ENCODE data around the gene SQSTM1.
"Not testable (repeated sequence)": the region's sequence is repeated elsewhere in the genome, so short reads cannot be mapped to it uniquely, and the experiment has no call there.

Gene SQSTM1

GRCh38 chr5:179820483-179821297 is at the start of gene SQSTM1:
Gene SQSTM1 (plus strand): TSS chr5:179820905. CDS start chr5:179820937, 32 bp downstream.
- DNase-seq, result peak; percentile 72

GRCh38 chr5:179771311-179771895 is 49.3 kb upstream of the SQSTM1 start:
- no peak for DNase-seq

GRCh38 chr5:179772351-179772750 is 48.4 kb upstream of the SQSTM1 start:
- DNase-seq, result no peak

GRCh38 chr5:179773686-179774040 is 47.0 kb upstream of the SQSTM1 start:
- no peak for DNase-seq

- DNase-seq, result no peak
Measured at GRCh38 chr5:179774442-179774841, 46.3 kb upstream of the SQSTM1 start.

DNA sequence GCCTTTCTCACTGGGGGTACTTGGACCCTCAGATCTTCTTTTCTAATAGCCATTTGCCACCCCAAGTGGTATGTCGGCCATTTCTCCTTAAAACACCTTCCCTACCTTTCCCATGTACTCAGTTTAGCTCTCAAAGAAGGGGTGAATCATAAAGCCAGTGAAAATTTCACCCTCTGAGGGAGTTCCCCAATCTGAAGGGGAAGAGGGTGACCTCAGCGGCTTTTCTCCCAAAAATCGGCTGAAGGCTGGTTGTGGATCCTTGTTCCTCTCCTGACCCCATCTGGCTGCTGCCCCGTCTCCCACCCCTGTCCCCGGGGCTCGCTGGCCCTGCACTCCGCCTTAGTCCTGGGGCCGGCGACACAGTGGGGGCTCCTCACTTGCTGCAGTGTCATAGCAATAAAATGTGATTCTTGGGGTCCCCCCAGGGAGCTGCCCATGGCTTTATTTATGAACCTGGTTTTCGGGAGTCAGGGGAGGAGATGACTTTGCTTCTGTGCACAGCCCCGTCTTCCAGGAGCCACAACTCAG is 44.2 kb upstream of the SQSTM1 start:
- DNase-seq, result no peak

DNA sequence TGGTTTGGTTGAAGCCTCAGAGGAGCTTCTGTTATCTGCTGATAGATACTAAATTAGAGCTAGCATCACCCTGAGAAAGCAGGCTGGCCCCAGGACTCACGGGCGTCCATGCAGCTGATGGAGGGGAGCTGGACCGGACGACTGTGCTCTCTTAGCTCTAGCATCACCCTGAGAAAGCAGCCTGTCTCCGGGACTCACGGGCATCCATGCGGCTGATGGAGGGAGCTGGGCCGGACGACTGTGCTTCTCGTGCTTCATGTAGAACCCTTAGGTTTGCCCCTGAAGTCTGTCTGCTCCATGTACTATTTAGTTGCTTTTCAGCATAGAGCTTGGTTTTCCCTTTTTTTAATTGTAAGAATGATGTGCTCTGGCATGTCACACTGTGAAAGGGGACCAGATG is 43.2 kb upstream of the SQSTM1 start:
- DNase-seq, result no peak

DNA sequence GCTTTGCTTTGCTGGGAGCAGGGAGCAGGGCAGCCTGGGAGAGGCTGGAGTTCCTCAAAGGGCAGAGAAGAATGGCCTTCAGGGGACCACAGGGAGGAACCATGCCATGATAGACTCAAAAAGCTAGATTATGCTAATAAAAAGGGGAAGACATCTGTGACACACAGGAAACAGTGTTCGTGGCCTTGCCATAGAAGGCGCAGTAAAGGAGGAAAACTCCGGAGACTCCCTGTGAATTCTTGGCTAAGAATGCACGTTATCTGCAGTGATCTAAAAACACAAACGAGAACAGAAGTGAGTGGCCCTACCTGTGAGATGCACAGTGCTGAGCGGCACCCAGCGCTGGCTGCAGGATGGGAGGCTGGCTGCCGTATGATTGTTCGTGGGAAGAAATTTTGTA is 42.8 kb upstream of the SQSTM1 start:
- DNase-seq, result no peak

GRCh38 chr5:179778591-179778990 is 42.1 kb upstream of the SQSTM1 start:
- no peak for DNase-seq

GRCh38 chr5:179779826-179780225 is 40.9 kb upstream of the SQSTM1 start:
- DNase-seq, result no peak

DNA sequence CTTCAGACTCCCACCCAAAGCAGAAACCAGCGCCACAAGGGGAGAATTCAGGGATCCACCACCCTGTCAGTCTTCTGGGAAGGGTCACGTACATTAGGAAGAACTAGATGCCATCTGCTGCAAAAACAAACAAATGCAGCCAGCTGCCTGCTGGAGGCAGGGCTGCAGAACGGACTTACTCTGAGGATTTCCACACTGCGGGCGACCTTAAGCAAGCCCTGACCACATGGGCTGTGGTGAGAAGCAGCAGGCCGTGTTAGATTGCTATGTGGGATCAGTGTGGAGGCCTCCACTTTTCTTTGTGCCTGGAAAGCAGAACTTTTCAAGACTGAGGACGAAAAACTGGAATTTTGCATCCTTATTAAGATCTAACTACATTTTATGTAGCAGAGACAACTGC is 40.3 kb upstream of the SQSTM1 start:
- DNase-seq, result no peak

DNA sequence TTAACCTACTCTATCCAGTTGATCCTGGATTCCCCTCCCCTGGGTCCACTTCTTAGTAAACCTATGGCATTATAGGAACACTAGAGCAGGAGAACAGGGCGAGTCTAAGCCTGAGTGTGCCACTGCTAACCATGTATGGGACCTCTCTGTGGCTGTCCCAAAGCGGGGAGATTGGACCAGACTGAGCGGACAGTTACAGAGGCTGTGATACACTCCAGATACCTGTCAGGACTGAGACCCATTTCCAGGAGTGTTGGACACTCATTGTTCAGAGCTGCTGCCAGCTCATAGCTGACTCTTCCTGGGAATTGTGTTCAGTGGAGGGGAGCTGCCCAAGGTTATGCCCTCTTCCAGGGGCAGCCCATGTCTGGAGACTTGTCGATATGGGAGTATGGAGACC is 38.9 kb upstream of the SQSTM1 start:
- DNase-seq, result no peak

DNA sequence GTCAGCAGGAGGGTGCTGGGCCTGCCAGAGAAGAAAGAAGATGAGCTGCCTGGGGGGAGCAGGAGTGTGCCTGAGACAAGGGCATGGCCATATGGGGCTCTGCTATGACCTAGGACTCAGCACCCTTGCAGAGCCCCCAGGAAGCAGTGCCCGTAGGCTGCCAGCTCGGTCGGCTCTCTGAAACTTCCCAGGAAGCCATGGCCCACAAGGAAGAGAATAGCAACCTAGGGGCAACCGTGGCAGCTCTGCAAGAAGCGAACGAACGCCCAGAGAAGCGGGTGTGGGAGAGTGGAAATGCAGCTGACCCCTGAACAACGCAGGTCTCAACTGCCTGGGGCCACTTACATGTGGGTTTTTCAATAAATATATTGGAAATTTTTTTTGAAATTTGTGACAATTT is 37.6 kb upstream of the SQSTM1 start:
- no peak for DNase-seq

GRCh38 chr5:179786861-179787260 is 33.8 kb upstream of the SQSTM1 start:
- no peak for DNase-seq

DNA sequence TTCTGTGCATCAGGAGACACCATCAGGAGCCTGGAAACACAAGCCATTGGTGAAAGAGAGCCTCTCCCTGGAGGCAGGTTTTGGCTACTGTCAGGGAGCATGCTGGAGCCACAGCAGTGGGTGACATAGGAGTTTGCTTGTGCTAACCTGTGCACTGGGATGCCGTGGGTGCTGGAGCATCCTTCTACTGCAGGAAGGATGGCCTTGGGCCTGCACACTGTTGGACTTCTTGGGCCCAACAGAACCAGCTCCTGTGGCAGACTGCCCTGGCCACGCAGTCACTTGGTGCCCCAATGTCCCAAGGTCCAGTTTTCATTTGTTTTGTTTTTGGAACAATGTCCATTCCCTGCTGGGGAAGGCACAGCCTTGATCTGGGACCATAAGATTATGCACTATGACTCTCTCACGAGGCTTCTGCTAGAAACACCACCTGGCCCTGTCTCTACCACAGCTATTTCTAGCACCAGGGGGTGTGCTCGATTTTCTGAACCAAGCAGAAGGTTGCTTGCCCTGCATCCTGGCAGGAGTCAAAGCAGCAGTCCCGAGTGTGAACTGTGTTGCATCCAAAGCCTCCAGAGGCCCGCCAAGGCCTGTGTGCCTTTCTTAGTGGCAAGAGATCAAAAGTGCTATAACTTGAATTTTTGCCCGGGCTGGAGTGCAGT is 32.4 kb upstream of the SQSTM1 start:
- no peak for DNase-seq

- not testable (repeated sequence) for DNase-seq
Measured at GRCh38 chr5:179789278-179789677, 31.4 kb upstream of the SQSTM1 start.

GRCh38 chr5:179791881-179792611 is 28.7 kb upstream of the SQSTM1 start:
- no peak for DNase-seq

DNA sequence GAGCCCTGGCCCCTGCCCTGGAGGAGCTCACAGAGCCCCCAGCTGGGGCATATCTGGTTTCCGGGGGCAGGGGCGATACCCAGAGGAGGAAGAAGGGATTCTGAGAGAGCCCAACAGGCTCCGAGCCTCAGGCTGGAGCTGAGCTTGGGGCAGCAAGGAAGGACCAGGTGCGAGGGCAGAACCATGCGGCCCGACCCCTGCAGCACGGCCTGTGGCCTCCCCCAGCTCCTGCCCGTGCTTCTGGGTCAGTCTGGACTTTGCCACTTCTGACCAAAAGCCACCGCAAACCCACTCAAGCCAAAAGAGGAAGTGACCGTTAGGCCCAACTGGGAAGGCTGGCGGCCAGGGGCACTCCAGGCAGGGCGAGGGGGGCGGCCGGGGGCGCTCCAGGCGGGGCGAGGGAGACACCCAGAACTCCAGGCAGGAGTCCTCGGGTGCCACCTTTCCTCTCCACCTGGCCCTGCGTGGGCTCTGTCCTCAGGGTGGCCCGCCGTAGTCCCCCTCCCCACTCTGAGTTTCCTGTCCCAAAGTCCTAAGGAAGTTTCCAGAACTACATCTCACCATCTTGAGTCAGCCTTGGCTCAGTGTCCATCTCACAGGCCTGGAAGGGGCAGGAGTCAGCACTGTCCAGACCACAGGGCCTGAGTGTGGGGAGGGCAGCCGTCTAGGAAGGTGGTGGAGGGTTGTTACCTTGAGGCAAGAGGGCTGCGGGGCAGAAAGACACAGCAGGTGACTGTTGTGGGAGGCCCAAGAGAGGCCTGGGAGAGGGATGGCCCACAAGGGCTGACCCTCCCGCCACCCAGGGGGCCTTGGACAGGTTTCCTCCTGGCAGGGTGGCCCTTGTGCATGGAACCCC is 27.9 kb upstream of the SQSTM1 start:
- DNase-seq, result no peak

GRCh38 chr5:179793468-179794139 is 27.1 kb upstream of the SQSTM1 start, which contains the start of gene LTC4S:
Gene LTC4S (plus strand): TSS chr5:179793986. CDS start chr5:179794081, 95 bp downstream.
- DNase-seq, result peak; percentile 17

- DNase-seq, result no peak
Measured at GRCh38 chr5:179794171-179794570, 26.5 kb upstream of the SQSTM1 start.

DNA sequence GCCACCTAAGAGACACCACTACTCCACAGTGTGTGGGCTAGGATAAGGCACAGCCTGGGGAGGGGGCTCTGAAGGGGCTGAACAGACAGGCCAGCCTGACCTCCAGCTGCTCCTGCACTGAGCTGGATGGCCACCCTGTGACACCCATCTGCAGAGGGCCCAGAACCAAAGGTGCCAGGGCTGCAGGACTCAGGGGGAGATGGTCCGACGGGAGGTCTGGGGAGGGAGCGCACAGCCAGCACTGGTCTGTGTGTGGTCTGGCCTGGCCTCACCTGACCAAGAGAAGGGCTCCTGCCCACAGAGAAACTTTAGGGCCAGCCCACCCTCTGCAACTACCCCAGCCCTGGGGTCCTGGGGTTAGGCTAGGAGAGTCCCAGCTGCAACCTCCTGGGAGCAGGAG is 26.1 kb upstream of the SQSTM1 start:
- DNase-seq, result no peak
